ENCODE results near the gene TRIM38.

GRCh38 chr6:25925876-25926275 lies 36.7 kb upstream of the TRIM38 start:
- TF ChIP-seq, protein P1, sequence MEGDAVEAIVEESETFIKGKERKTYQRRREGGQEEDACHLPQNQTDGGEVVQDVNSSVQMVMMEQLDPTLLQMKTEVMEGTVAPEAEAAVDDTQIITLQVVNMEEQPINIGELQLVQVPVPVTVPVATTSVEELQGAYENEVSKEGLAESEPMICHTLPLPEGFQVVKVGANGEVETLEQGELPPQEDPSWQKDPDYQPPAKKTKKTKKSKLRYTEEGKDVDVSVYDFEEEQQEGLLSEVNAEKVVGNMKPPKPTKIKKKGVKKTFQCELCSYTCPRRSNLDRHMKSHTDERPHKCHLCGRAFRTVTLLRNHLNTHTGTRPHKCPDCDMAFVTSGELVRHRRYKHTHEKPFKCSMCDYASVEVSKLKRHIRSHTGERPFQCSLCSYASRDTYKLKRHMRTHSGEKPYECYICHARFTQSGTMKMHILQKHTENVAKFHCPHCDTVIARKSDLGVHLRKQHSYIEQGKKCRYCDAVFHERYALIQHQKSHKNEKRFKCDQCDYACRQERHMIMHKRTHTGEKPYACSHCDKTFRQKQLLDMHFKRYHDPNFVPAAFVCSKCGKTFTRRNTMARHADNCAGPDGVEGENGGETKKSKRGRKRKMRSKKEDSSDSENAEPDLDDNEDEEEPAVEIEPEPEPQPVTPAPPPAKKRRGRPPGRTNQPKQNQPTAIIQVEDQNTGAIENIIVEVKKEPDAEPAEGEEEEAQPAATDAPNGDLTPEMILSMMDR (IDR thresholded peaks at IDR 0.05; ENCODE audit: insufficient read depth, low read length), result no peak
- TF ChIP-seq GABPA (IDR thresholded peaks at IDR 0.05; ENCODE audit: low read depth) (no peak), POLR2AphosphoS5 (IDR thresholded peaks at IDR 0.05; ENCODE audit: low read depth) (no peak), SPI1 (IDR thresholded peaks at IDR 0.05; ENCODE audit: borderline replicate concordance, low read depth) (no peak)
